ENCODE results near the gene RPLP1.

Gene RPLP1

DNA sequence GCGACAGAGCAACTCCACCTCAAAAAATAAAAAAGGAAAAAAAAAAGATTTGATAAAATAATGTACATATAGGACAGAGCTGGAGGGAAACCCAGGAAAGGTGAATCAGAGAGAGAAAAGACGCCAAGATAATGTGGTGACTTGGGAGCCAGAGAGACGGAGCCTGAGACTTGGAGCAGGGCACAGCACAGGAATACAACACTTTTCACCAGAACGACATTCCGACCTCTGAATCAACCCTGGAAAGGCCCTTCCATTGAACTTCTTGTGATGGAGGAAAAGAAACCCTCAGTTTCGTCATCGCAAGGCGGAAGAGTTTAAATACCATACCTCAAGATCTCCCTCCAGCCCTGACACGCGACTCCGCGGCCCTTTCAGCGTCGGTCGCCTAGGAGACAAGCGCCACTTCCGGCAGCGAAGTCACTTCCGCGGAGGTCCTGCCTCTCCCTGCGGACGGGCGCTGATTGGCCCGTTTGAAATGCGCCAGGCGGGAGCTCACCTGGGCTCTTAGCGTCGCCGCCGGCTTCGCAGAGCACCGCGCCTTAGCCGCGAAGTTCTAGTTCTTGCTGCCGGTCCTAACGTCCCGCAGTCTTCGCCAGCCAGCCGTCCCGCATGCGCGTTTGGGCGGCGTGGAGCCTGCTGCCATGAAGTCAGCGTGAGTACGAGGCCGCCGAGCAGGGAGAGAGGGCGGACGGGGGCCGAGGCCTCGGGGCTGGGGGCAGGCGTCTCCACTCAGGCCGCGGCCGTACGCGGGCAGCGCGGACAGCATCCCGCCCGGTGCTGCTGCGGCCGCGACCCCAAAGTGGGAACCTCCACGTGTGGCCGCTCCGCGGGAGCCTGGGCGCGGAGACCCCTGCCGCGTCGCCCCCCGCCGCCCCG lies 38.6 kb upstream of the RPLP1 start, which contains the start of gene KIF23 (continued):
- TF ChIP-seq ZNF274 (IDR thresholded peaks at IDR 0.05; ENCODE audit: low read length) (no peak), ZNF274 (tag by site-specific recombination; IDR thresholded peaks at IDR 0.05; ENCODE audit: borderline replicate concordance) (no peak), ZNF629 (tag by site-specific recombination; IDR thresholded peaks at IDR 0.05) (peak; percentile 89), ZEB2 (tag by site-specific recombination; IDR thresholded peaks at IDR 0.05) (peak; percentile 99), ZSCAN30 (tag by site-specific recombination; IDR thresholded peaks at IDR 0.05) (peak; percentile 83; the same call in 1 of the 2 replicates), ZNF600 (tag by site-specific recombination; IDR thresholded peaks at IDR 0.05) (peak; percentile 81), ZNF398 (tag by site-specific recombination; IDR thresholded peaks at IDR 0.05) (peak; percentile 57; the same call in 1 of the 2 replicates), KLF8 (tag by site-specific recombination; IDR thresholded peaks at IDR 0.05) (peak; percentile 80), ZNF133 (tag by site-specific recombination; IDR thresholded peaks at IDR 0.05) (no peak), ZNF610 (tag by site-specific recombination; IDR thresholded peaks at IDR 0.05; ENCODE audit: borderline replicate concordance) (peak; percentile 82), PRDM1 (tag by site-specific recombination; IDR thresholded peaks at IDR 0.05) (0 out of 2 replicates have a peak, but pooled peaks have one; percentile 19), GLIS1 (tag by site-specific recombination; IDR thresholded peaks at IDR 0.05) (peak; percentile 86), ZFP41 (tag by site-specific recombination; IDR thresholded peaks at IDR 0.05; ENCODE audit: borderline replicate concordance) (no peak), ZBTB48 (tag by site-specific recombination; IDR thresholded peaks at IDR 0.05) (no peak; the same call in 1 of the 2 replicates), IKZF3 (tag by site-specific recombination; IDR thresholded peaks at IDR 0.05) (no peak), ZNF624 (tag by site-specific recombination; IDR thresholded peaks at IDR 0.05) (no peak), SALL2 (tag by site-specific recombination; IDR thresholded peaks at IDR 0.05; ENCODE audit: borderline replicate concordance) (no peak), ZNF19 (tag by site-specific recombination; IDR thresholded peaks at IDR 0.05; ENCODE audit: low read depth) (no peak), FEZF1 (tag by site-specific recombination; IDR thresholded peaks at IDR 0.05) (peak; percentile 93), ZNF660 (tag by site-specific recombination; IDR thresholded peaks at IDR 0.05) (0 out of 2 replicates have a peak, but pooled peaks have one; percentile 71), ZNF335 (tag by site-specific recombination; conservative IDR thresholded peaks at IDR 0.05) (peak; percentile 96), ZFP37 (tag by site-specific recombination; IDR thresholded peaks at IDR 0.05) (0 out of 2 replicates have a peak, but pooled peaks have one; percentile 32), SP2 (tag by site-specific recombination; IDR thresholded peaks at IDR 0.05) (peak; percentile 95), ZNF292 (tag by site-specific recombination; IDR thresholded peaks at IDR 0.05; ENCODE audit: borderline replicate concordance, low read depth) (no peak), GLI4 (tag by site-specific recombination; IDR thresholded peaks at IDR 0.05) (0 out of 2 replicates have a peak, but pooled peaks have one; percentile 23), ZNF548 (tag by site-specific recombination; IDR thresholded peaks at IDR 0.05) (no peak), GLI2 (tag by site-specific recombination; IDR thresholded peaks at IDR 0.05; ENCODE audit: borderline replicate concordance, low read depth) (no peak), ZNF140 (tag by site-specific recombination; IDR thresholded peaks at IDR 0.05) (no peak)
- TF ChIP-seq, protein P1, sequence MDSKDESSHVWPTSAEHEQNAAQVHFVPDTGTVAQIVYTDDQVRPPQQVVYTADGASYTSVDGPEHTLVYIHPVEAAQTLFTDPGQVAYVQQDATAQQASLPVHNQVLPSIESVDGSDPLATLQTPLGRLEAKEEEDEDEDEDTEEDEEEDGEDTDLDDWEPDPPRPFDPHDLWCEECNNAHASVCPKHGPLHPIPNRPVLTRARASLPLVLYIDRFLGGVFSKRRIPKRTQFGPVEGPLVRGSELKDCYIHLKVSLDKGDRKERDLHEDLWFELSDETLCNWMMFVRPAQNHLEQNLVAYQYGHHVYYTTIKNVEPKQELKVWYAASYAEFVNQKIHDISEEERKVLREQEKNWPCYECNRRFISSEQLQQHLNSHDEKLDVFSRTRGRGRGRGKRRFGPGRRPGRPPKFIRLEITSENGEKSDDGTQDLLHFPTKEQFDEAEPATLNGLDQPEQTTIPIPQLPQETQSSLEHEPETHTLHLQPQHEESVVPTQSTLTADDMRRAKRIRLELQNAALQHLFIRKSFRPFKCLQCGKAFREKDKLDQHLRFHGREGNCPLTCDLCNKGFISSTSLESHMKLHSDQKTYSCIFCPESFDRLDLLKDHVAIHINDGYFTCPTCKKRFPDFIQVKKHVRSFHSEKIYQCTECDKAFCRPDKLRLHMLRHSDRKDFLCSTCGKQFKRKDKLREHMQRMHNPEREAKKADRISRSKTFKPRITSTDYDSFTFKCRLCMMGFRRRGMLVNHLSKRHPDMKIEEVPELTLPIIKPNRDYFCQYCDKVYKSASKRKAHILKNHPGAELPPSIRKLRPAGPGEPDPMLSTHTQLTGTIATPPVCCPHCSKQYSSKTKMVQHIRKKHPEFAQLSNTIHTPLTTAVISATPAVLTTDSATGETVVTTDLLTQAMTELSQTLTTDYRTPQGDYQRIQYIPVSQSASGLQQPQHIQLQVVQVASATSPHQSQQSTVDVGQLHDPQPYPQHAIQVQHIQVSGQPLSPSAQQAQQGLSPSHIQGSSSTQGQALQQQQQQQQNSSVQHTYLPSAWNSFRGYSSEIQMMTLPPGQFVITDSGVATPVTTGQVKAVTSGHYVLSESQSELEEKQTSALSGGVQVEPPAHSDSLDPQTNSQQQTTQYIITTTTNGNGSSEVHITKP (tag by site-specific recombination; IDR thresholded peaks at IDR 0.05): peak; percentile 80
- TF ChIP-seq, protein P2, sequence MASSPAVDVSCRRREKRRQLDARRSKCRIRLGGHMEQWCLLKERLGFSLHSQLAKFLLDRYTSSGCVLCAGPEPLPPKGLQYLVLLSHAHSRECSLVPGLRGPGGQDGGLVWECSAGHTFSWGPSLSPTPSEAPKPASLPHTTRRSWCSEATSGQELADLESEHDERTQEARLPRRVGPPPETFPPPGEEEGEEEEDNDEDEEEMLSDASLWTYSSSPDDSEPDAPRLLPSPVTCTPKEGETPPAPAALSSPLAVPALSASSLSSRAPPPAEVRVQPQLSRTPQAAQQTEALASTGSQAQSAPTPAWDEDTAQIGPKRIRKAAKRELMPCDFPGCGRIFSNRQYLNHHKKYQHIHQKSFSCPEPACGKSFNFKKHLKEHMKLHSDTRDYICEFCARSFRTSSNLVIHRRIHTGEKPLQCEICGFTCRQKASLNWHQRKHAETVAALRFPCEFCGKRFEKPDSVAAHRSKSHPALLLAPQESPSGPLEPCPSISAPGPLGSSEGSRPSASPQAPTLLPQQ (tag by site-specific recombination; IDR thresholded peaks at IDR 0.05): peak; percentile 78; the same call in 1 of the 2 replicates
- TF ChIP-seq, protein P3, sequence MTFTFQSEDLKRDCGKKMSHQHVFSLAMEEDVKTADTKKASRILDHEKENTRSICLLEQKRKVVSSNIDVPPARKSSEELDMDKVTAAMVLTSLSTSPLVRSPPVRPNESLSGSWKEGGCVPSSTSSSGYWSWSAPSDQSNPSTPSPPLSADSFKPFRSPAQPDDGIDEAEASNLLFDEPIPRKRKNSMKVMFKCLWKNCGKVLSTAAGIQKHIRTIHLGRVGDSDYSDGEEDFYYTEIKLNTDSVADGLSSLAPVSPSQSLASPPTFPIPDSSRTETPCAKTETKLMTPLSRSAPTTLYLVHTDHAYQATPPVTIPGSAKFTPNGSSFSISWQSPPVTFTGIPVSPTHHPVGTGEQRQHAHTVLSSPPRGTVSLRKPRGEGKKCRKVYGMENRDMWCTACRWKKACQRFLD (tag by site-specific recombination; IDR thresholded peaks at IDR 0.05): peak; percentile 67; the same call in 1 of the 2 replicates
- TF ChIP-seq, protein P4, sequence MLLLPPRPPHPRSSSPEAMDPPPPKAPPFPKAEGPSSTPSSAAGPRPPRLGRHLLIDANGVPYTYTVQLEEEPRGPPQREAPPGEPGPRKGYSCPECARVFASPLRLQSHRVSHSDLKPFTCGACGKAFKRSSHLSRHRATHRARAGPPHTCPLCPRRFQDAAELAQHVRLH (tag by site-specific recombination; IDR thresholded peaks at IDR 0.05): peak; percentile 24; the same call in 1 of the 2 replicates

Data from HEK293 (cell line).